Esophagus squamous epithelium (tissue), 4 donors: ENCODE measurements around the gene PXYLP1.

ENCODE experiments used
- CTCF ChIP-seq, 6 experiments: fragments of 450-650 bp in 4 of 6; fragments of 200-600 bp in 2 of 6; sonication (generic) in 2 of 6; IDR thresholded peaks; one replicate each; pipeline ENCODE4 v1.5.1; 2016 to 2019; ENCODE audit warnings: antibody characterized with exemption in 6 of 6, mild to moderate bottlenecking in 4 of 6, moderate library complexity in 4 of 6
- POLR2A ChIP-seq, 4 donors: fragments of 450-650 bp; IDR thresholded peaks; one replicate each; pipeline ENCODE4 v1.6.1; 2017; ENCODE audit warnings: antibody characterized with exemption in 4 of 4, mild to moderate bottlenecking in 4 of 4, moderate library complexity in 3 of 4

- TF ChIP-seq CTCF (IDR thresholded peaks at IDR 0.05) (no peak), POLR2A (IDR thresholded peaks at IDR 0.05) (no peak)
Observed at GRCh38 chr3:141243271-141243707, 11.7 kb downstream of the PXYLP1 start.
